Mucosa of rectum (tissue), 2 donors: Measurements from ENCODE around the gene FUT7.
A peak's percentile ranks its signal among the peaks of the same experiment; 100 is the strongest.

Source experiments
- H3K27ac ChIP-seq, 2 donors: one replicate each; pipeline ENCODE4 v1.7.0; 2013; ENCODE audit warnings: inconsistent platforms in 2 of 2, low read depth in 2 of 2, low read length in 2 of 2
- H3K27me3 ChIP-seq, 2 donors: one replicate each; pipeline ENCODE4 v1.7.0; 2013; ENCODE audit warnings: low read length in 2 of 2; ENCODE audit not compliant: control insufficient read depth in 2 of 2, insufficient read depth in 2 of 2
- H3K36me3 ChIP-seq, 2 donors: one replicate each; pipeline ENCODE4 v1.7.0; 2013; ENCODE audit warnings: low read length in 2 of 2; ENCODE audit not compliant: control insufficient read depth in 2 of 2, insufficient read depth in 2 of 2
- H3K4me1 ChIP-seq, 2 donors: one replicate each; pipeline ENCODE4 v1.7.0; 2013; ENCODE audit warnings: low read length in 2 of 2, mild to moderate bottlenecking in 1 of 2; ENCODE audit not compliant: control insufficient read depth in 2 of 2, insufficient read depth in 2 of 2
- H3K4me3 ChIP-seq, 2 donors: one replicate each; pipeline ENCODE4 v1.7.0; 2013; ENCODE audit warnings: low read length in 2 of 2
- H3K9ac ChIP-seq, 2 donors: one replicate each; pipeline ENCODE4 v1.7.0; 2013; ENCODE audit warnings: low read length in 2 of 2, low read depth in 1 of 2, mild to moderate bottlenecking in 1 of 2
- H3K9me3 ChIP-seq, 2 donors: one replicate each; pipeline ENCODE4 v1.7.0; 2013; ENCODE audit warnings: low read length in 2 of 2; ENCODE audit not compliant: control insufficient read depth in 2 of 2
- donor health status: healthy.
- donor health status: Normal muscosa, but diverticular disease.

FUT7 gene

GRCh38 chr9:137074657-137075274, 42.9 kb upstream of the FUT7 start:
- no peak overlapping the region for H3K9ac ChIP-seq
- peaks cover 28 to 34% of the 10 kb centered on the region in 2 donors for H3K4me1 ChIP-seq
- H3K9me3 ChIP-seq: no peaks in the 10 kb centered on the region
- H3K27me3 ChIP-seq: no peaks in the 10 kb centered on the region
- H3K4me3 ChIP-seq: no peak overlapping the region
- H3K27ac ChIP-seq: no peak overlapping the region
- peaks cover 0 to 4% of the 10 kb centered on the region in 2 donors for H3K36me3 ChIP-seq

- no peak overlapping the region for H3K4me3 ChIP-seq
- no peaks in the 10 kb centered on the region for H3K36me3 ChIP-seq
- H3K4me1 ChIP-seq: peaks cover 31 to 32% of the 10 kb centered on the region in 2 donors
- H3K27ac ChIP-seq: no peak overlapping the region
- no peak overlapping the region for H3K9ac ChIP-seq
- H3K27me3 ChIP-seq: no peaks in the 10 kb centered on the region
- H3K9me3 ChIP-seq: no peaks in the 10 kb centered on the region
Observed at GRCh38 chr9:137073992-137074399, 42.1 kb upstream of the FUT7 start.

GRCh38 chr9:137071282-137071681, 39.4 kb upstream of the FUT7 start:
- peak overlapping the region; percentile 41 to 46 for H3K9ac ChIP-seq
- H3K27me3 ChIP-seq: peaks cover 0 to 3% of the 10 kb centered on the region in 2 donors
- no peaks in the 10 kb centered on the region for H3K9me3 ChIP-seq
- H3K27ac ChIP-seq: peak overlapping the region in 1 of 2 donors; percentile 71
- no peaks in the 10 kb centered on the region for H3K36me3 ChIP-seq
- H3K4me3 ChIP-seq: peak overlapping the region in 1 of 2 donors; percentile 23
- peaks cover 29 to 31% of the 10 kb centered on the region in 2 donors for H3K4me1 ChIP-seq

- Histone ChIP-seq H3K9me3 (no peaks in the 10 kb centered on the region), H3K4me1 (peaks cover 29 to 31% of the 10 kb centered on the region in 2 donors), H3K9ac (peak overlapping the region; percentile 41 to 46), H3K27me3 (peaks cover 0 to 3% of the 10 kb centered on the region in 2 donors), H3K4me3 (peak overlapping the region; percentile 23 to 57), H3K36me3 (no peaks in the 10 kb centered on the region), H3K27ac (peak overlapping the region; percentile 57 to 71)
Observed at GRCh38 chr9:137070906-137071275, 39.0 kb upstream of the FUT7 start.

GRCh38 chr9:137070201-137070905, 38.5 kb upstream of the FUT7 start, which contains the start of gene SAPCD2:
TSS of gene SAPCD2 (minus strand) at chr9:137070557. CDS start at chr9:137070460, 97 bp downstream.
- H3K4me3 ChIP-seq: peak within 1 kb of the TSS; percentile 57
- H3K4me1 ChIP-seq: peaks cover 29 to 31% of the 10 kb centered on the region in 2 donors
- H3K9ac ChIP-seq: peak within 1 kb of the TSS; percentile 41 to 53
- no peaks in the 10 kb centered on the region for H3K36me3 ChIP-seq
- H3K9me3 ChIP-seq: no peaks in the 10 kb centered on the region
- H3K27ac ChIP-seq: peak within 1 kb of the TSS; percentile 57 to 71
- peaks cover 0 to 3% of the 10 kb centered on the region in 2 donors for H3K27me3 ChIP-seq

- peaks cover 29 to 31% of the 10 kb centered on the region in 2 donors for H3K4me1 ChIP-seq
- H3K4me3 ChIP-seq: peak overlapping the region; percentile 50
- H3K27me3 ChIP-seq: peaks cover 0 to 3% of the 10 kb centered on the region in 2 donors
- H3K9ac ChIP-seq: peak overlapping the region in 1 of 2 donors; percentile 53
- no peak overlapping the region for H3K27ac ChIP-seq
- no peaks in the 10 kb centered on the region for H3K36me3 ChIP-seq
- no peaks in the 10 kb centered on the region for H3K9me3 ChIP-seq
Observed at GRCh38 chr9:137069508-137070091, 37.7 kb upstream of the FUT7 start.

GRCh38 chr9:137068539-137069507, 36.9 kb upstream of the FUT7 start:
- H3K27me3 ChIP-seq: peaks cover 0 to 3% of the 10 kb centered on the region in 2 donors
- H3K4me3 ChIP-seq: peak overlapping the region; percentile 50
- H3K9me3 ChIP-seq: no peaks in the 10 kb centered on the region
- H3K36me3 ChIP-seq: no peaks in the 10 kb centered on the region
- H3K9ac ChIP-seq: peak overlapping the region in 1 of 2 donors; percentile 53
- no peak overlapping the region for H3K27ac ChIP-seq
- H3K4me1 ChIP-seq: peaks cover 27 to 28% of the 10 kb centered on the region in 2 donors

- Histone ChIP-seq H3K4me3 (no peak overlapping the region), H3K4me1 (peaks cover 22 to 28% of the 10 kb centered on the region in 2 donors), H3K9ac (peak overlapping the region in 1 of 2 donors; percentile 52), H3K36me3 (no peaks in the 10 kb centered on the region), H3K27me3 (peaks cover 0 to 3% of the 10 kb centered on the region in 2 donors), H3K9me3 (no peaks in the 10 kb centered on the region), H3K27ac (peak overlapping the region in 1 of 2 donors; percentile 60)
Observed at GRCh38 chr9:137067860-137068538, 36.1 kb upstream of the FUT7 start.
